HG03095 (cell line): ENCODE data around the gene STN1.
A peak's percentile ranks its signal among the peaks of the same experiment; 100 is the strongest.

Source experiments
- ATAC-seq: cut with Tn5 transposase; IDR thresholded peaks from one replicate; pipeline ENCODE4 v1.9.1; 2021; ENCODE audit warnings: moderate library complexity; ENCODE audit not compliant: unreplicated experiment

Gene STN1

GRCh38 chr10:103918053-103918846, at the start of gene STN1:
Gene STN1 (minus strand): TSS chr10:103918184. CDS start chr10:103917594, 590 bp downstream.
- peak; percentile 92 for ATAC-seq

- peak; percentile 47 for ATAC-seq
Observed at GRCh38 chr10:103967448-103968071, 49.6 kb upstream of the STN1 start.

GRCh38 chr10:103966671-103967447, 48.9 kb upstream of the STN1 start, which contains the start of gene SLK:
Gene SLK (plus strand): TSS chr10:103967140. CDS start chr10:103967746, 606 bp downstream.
- peak; percentile 65 for ATAC-seq

- ATAC-seq = no peak
Observed at GRCh38 chr10:103960103-103960502, 42.1 kb upstream of the STN1 start.

GRCh38 chr10:103958996-103959395, 41.0 kb upstream of the STN1 start:
- ATAC-seq = no peak

- no peak for ATAC-seq
Observed at GRCh38 chr10:103954543-103954942, 36.6 kb upstream of the STN1 start.

GRCh38 chr10:103951942-103952341, 34.0 kb upstream of the STN1 start:
- ATAC-seq = no peak

GRCh38 chr10:103951183-103951582, 33.2 kb upstream of the STN1 start:
- no peak for ATAC-seq

GRCh38 chr10:103949728-103950127, 31.7 kb upstream of the STN1 start:
- no peak for ATAC-seq

- ATAC-seq = no peak
Observed at GRCh38 chr10:103947799-103948516, 30.0 kb upstream of the STN1 start.

- no peak for ATAC-seq
Observed at GRCh38 chr10:103942866-103943265, 24.9 kb upstream of the STN1 start.

- no peak for ATAC-seq
Observed at GRCh38 chr10:103941801-103942200, 23.8 kb upstream of the STN1 start.

- ATAC-seq = no peak
Observed at GRCh38 chr10:103939522-103939921, 21.5 kb upstream of the STN1 start.

- ATAC-seq = no peak
Observed at GRCh38 chr10:103936022-103936421, 18.0 kb upstream of the STN1 start.

GRCh38 chr10:103934308-103934707, 16.3 kb upstream of the STN1 start:
- ATAC-seq = no peak

GRCh38 chr10:103933557-103934121, 15.7 kb upstream of the STN1 start:
- ATAC-seq = no peak

- ATAC-seq = no peak
Observed at GRCh38 chr10:103932971-103933370, 15.0 kb upstream of the STN1 start.

GRCh38 chr10:103932271-103932670, 14.3 kb upstream of the STN1 start:
- no peak for ATAC-seq

- no peak for ATAC-seq
Observed at GRCh38 chr10:103931603-103932002, 13.6 kb upstream of the STN1 start.

GRCh38 chr10:103930881-103931280, 12.9 kb upstream of the STN1 start:
- no peak for ATAC-seq

- no peak for ATAC-seq
Observed at GRCh38 chr10:103930449-103930848, 12.5 kb upstream of the STN1 start.
